ENCODE measurements around the gene TAP1.
A peak's percentile ranks its signal among the peaks of the same experiment; 100 is the strongest.
"Not testable (repeated sequence)": the region's sequence is repeated elsewhere in the genome, so short reads cannot be mapped to it uniquely, and the experiment has no call there.

The TAP1 gene, protein sequence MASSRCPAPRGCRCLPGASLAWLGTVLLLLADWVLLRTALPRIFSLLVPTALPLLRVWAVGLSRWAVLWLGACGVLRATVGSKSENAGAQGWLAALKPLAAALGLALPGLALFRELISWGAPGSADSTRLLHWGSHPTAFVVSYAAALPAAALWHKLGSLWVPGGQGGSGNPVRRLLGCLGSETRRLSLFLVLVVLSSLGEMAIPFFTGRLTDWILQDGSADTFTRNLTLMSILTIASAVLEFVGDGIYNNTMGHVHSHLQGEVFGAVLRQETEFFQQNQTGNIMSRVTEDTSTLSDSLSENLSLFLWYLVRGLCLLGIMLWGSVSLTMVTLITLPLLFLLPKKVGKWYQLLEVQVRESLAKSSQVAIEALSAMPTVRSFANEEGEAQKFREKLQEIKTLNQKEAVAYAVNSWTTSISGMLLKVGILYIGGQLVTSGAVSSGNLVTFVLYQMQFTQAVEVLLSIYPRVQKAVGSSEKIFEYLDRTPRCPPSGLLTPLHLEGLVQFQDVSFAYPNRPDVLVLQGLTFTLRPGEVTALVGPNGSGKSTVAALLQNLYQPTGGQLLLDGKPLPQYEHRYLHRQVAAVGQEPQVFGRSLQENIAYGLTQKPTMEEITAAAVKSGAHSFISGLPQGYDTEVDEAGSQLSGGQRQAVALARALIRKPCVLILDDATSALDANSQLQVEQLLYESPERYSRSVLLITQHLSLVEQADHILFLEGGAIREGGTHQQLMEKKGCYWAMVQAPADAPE

DNA sequence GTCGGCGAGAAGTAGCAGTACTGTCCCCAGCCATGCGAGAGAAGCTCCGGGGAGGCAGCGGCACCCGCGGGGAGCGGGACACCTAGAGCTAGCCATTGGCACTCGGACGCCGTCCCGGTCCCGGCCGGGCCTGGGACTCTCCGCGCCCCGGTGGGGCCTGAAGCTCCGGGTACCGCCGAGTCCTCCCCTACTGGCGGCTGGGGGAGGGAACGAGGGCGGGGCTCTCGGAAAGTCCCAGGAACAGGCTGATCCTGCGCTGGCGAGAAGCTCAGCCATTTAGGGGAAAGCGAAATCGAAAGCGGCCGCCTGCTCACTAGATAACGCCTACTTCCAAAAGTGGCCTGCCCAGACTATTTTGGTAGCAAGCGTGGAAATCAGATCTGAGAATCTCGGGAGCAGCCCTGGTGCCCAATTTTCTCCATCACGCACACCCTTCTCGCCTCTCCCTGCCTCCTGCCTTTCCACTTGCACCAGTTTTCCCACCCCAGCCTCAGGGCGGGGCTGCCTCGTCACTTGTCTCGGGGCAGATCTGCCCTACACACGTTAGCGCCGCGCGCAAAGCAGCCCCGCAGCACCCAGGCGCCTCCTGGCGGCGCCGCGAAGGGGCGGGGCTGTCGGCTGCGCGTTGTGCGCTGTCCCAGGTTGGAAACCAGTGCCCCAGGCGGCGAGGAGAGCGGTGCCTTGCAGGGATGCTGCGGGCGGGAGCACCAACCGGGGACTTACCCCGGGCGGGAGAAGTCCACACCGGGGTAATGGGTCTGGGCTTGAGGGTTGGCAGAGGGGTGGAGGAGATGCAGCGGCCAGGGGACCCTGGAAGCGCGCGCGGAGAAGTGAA is at the start of gene TAP1, which contains the start of gene PSMB9:
TAP1 (minus strand) TSS at position 164 of the 835 bp plus-strand sequence; CDS start at position 96, 68 bp downstream.
PSMB9 (plus strand) TSS at position 652 of the 835 bp plus-strand sequence; CDS start at position 690, 38 bp downstream.
- DNase-seq = peak; percentile 84

DNA sequence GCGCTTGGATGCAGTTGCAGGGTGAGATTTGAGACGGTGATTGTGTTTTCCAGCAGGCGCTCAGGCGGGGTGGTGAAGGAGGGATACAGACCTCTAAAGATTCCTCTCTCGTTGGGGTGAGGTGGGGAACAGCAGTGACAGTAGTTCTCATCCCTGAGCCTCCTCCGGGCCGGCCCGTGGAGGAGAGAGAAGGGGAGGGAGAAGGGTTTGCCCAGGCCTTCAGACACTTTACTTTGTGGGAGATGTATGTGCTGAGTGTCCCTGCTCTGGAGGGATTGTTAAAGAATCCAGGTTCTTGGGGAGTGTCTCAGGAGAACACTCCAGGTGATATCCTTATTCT is 41.5 kb upstream of the TAP1 start:
- DNase-seq = no peak

DNA sequence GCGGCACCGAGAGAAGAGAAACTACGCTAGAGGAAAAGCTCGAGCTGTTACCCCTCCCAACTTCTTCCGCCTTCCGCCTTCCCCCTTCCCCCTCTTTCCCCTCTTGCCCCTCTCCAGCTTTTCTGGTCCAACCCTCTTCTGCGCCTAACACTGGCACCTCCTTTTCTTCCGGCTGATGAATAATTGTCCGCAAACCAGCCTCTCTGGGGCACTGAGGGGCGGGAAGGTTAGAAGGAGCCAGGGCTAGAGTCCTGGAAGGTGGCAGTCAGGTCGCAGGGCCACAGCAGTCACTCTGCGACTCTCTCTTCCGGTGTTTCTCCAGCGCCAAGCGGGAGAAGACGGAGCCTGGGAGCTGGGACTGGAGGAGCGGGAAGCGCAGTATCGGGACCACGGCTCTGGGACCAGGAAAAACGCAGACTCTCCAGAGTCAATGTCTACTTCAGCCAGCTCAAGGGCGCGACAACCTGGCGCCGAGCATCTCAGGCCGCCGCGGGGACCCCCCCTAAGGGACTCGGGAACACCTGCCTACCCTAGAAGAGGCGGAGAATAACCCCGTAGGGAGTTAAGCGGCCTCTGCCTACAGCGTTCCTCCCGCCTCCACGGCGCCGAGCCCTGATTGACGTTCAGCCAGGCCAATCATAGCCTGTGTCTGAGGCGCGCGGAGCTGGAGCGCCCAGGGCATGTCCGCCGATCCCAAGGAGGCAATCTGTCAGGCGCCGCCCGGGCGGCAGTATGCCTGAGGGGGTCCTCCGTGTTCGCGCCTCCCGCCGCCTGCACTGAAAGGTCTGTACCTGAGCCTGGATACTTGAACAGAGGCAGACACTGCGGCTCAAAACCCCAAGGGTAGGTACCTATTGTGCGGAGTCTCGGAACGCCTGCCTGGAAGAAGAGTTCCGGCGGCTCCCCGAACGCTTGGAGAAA is 40.8 kb upstream of the TAP1 start:
- DNase-seq = peak; percentile 96

DNA sequence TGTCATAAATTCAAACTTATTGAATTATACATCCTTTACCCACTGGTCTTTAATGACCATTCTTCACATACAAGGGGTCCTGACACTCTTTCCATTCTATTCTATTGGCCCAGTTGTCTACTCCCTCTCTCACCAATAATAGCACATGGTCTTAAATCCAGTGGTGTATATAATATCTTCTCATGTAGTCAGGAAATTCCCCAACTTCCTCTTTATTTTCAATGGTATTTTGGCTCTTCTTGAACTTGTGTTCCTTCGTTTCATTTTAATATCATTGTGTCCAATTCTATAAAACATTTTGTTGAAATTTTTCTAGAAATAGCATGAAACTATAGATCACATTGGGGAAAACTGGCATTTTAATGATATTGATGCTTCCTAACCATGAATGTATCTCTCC is 37.3 kb upstream of the TAP1 start:
- DNase-seq = no peak

DNA sequence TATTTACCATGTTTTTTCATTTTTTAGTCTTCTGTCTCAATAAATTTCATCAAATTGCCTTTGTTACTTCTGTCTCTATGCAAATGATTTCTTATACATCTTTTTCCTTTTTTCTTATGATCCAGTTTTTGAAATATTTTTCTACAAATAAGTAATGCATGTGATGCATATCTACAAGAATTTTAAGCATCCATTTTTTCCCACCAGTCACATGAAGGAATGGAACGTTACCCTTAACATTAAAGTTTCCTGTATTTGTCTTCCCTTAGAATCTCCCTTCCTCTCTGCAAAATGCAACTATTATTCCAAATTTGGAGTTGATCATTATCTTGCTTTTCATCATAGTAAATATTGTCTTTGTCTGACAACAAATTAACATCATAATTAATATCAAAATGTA is 36.0 kb upstream of the TAP1 start:
- DNase-seq = no peak

DNA sequence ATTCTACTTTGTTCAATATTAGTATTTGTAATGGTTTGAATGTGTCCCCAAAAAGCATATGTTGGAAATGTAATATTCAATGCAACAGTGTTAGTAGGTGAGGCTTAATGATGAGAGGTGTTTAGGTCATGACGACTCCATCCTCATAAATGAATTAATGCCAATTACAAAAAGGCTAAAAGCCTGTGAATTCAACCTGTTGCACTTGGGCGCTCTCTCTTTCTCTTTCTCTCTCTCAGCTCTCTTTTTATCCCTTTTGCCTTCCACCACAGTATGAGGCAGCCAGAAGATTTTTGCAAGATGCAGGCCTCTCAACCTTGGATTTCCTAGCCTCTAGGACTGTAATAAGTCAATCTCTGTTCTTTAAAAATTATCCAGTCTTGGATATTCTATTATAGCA is 35.1 kb upstream of the TAP1 start:
- DNase-seq = no peak

DNA sequence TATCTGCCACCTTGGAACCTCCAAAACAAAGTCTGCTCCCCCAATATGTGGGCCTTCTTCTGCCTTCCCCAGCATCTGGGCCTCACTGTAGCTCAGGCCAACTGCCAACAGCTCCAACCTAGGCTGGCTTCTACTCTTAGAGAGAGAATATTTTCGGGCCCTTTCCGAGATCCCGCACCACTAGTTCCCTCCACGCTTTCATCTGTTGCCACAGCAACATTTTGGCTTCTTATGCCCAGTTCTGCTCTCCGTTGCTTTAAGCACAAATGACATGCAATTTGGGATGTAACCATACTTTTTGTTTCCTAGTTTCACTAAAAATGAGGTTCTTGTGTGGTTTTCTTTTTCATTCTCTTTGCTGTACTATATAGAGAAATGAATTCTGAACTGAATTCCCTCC is 34.1 kb upstream of the TAP1 start:
- no peak for DNase-seq

DNA sequence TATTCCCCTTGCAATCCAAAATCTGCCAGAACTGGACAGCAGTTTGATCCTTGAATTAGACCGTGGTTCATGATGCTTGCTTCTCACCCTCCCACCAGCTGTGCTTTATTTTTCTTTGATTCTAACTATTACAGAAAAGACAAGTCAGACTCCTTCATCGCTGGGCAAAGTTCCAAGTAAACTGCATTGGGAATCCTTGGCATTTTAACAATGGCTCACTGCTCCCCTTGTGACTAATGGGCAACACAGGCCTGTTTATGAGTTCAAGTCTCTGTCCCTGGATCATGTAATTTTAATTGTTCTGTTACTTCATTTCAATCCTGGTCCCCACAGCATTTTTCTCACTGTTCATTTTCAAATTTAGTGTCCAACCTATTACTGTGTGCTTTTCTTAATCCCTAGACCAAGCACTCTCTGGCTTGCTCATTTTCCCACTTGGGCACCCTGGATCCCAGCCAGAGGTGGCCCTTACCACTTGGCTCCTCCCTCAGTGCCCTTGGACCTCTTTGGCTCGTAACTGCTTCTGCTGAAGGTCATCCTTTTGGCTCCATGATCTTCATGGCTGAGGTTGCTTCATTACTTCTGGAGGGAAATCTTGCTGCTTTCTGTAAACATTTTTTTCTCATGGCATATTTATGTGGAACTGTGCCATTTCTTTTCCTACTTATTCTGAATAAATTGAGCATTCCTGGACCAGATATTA is 33.3 kb upstream of the TAP1 start:
- DNase-seq = peak; percentile 57

DNA sequence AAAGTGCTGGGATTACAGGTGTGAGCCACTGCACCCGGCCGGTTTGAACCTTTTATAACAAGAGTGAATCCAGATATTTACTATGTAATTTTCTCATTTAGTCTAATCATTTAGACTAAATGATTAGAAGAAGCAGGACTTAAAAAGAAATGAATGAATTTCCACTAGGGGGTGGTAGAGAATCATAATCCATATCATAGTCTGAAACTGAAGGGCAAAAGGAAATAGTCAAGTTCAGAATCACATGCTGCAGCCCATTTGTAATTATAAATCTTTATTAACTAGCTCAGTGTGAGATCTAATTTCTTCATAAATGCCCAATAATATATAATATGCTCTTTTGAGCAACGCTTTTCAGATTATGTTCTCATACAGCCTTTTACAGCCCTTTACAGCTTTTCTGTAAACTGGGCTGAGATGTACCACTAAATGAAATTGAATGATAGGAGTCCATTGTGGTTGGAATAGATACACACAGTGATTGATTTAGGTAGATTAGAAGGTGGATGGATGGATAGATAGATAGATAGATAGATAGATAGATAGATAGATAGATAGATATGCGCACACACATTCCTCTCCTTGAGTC is 32.3 kb upstream of the TAP1 start:
- DNase-seq = peak; percentile 76

DNA sequence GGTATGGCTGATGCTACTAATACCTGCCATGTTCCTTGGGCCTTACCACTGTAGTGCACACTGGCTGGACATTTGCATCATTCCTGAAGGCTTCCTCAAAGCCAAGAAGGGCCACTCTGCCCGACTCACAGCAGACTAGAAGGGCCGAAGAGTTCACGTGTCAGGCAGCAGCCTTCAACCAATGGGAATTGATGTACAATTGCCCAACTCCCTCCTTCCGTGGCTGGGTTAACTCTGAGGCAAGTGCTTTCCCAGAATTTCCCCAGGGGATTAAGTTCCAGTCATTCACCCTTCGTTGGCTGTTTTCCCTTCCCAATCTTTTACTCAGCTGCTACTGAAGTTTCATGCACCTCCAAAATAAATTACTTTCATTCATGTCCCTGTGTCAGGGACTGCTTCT is 30.3 kb upstream of the TAP1 start:
- no peak for DNase-seq

DNA sequence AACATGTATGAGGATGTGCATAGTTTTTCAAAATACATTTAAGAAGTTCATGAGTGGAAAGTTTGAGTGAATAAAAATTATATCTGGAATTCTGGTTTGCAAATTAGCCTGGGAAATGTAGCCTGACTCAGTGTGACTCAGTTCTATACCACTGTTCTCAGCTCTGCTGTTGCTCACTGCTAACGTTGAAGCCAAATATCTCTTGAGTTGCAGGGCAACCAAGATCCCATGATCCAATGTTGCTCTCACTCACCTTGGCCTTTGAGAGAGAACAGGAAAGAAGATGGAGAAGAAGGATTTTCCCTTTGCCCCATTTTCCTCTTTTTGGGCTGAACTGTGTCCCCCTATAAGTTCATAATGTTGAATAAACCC is 29.4 kb upstream of the TAP1 start:
- DNase-seq = no peak

DNA sequence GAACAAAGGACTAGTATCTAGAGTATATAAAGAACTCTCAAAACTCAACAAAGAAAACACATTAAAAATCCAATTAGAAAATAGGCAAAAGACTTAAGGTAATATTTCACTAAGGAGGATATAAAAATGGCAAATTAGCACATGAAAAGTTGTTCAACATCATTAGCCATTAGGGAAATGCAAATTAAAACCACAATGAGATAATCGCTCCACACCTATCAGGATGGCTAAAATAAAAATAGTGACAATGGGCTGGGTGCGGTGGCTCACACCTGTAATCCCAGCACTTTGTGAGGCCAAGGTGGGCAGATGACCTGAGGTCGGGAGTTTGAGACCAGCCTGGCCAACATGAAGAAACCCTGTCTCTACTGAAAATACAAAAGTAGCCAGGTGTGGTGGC is 27.5 kb upstream of the TAP1 start:
- DNase-seq = not testable (repeated sequence)

DNA sequence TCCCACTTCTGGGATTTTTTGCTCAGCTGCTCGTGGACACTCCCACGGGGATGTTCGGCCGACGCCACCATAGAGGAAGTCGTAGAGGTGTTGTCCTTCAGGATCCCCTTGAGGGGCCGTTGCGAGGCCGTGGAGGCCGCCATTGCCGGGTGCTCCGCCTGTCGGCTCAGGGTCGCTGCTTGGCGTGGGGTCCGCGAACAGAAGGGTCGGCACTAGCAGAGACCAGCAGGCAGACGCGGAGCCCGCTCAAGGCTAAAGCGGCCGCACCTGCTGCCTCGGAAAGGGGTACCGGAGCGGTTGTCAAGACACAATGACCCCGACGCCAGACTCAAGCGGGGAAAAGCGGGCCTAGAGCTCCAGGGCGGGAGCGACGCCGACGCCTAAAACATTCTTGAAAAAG is 26.2 kb upstream of the TAP1 start:
- DNase-seq = no peak

DNA sequence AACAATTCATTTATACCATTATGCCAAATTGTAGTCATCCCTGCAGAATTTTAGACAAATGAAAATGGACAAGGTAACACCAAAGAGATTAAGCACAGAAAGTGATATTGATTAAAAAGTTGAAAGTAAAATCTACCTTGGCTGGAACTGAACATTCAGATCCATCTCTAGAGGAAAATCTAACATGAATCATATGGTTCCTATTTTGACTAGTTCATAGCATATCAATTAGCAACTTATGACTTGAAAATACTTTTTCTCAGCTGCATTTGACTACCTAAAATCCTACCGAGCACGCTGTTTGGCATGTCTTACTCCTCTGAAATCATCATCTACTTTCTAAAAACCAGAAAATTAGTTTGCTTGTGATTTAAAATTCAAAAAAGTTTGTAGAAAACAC is 23.1 kb upstream of the TAP1 start:
- DNase-seq = no peak

DNA sequence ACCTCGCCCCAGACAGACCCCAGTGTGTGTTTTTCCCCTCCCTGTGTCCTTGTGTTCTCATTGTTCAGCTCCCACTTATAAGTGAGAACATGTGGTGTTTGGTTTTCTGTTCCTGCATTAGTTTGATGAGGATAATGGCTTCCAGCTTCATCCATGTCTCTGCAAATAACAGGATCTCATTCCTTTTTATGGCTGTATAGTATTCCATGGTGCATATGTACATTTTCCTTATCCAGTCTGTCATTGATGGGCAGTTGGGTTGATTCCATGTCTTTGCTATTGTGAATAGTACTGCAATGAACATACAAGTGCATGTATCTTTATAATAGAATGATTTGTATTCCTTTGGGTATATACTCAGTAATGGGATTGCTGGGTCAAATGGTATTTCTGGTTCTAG is 20.4 kb upstream of the TAP1 start:
- DNase-seq = not testable (repeated sequence)

DNA sequence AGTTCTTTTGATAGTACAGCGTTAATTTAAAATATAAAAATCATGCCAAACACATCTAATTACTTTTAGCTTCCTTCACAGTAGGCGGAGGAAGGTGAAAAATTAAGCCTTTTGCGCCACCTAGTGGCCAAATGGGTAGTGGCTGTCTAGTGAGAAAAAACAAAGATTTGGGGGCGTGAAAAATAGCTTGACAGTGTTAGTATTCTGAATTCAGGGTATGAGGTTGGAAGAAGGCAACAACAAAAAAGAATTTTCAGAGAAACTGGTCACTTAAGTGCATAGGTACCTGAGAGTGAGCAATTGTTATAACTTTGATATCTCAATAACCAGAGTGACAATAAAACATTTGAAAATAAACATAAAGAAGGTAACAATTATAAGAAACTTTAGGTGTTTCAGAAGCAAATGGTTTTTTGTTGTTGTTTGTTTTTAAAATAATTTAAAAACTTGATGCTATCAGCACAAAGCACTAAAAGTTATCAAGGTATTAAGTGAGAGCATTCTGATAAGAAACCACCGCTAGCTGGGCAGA is 14.8 kb upstream of the TAP1 start:
- DNase-seq = peak; percentile 58

DNA sequence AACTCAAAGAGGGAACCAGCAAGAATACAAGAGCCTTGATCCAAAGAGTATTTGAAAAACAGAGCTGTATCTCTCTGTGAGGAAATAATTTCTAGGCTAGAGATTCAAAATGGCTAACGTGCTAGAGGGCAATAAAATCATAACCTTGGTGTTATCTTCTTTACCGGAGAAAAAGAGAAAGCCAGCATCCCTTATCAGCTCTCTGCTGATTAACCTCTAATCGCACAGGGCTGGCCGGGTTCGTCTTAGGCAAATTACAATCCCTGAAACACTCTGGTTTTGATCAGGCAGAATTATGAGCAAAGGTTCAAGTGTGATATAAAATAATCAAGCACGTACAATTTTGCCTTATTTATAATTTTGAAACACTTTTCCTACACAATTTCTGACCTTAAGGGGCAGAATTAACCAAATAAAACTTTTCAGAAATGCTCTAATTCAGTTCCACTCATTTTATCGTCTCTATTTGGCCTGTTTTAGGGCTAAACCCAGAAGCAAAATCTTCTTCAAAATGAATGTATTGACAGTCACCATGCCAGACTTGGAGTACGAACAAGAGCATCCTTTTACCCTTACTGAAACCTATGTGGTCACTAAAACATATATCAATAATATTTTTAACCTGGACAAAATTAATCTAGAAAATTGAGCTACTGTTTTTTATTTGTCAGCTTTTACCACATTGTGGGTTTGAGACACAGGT is 14.2 kb upstream of the TAP1 start:
- DNase-seq = no peak

DNA sequence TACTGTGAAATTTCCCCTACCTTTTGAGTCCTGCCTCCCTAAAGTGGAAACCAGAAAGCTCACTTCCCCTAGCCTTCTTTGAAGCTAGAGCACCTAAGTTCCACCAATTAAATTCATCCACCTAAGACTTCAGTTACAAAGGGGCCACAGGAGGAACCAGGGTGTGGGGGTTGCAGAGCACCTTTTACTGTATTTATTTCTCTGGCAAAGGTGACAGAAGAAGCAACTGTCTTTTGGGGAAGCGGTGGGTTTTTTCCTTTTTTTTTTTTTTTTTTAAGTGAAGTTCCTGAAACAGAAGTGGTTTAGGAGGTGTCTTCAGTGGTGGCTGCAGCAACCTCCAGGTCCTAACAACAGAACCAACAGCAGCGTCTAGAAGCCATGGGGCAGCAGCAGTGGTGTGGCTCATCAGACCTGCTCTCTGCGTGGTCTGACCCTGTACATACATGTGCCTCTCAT is 13.5 kb upstream of the TAP1 start:
- DNase-seq = no peak

DNA sequence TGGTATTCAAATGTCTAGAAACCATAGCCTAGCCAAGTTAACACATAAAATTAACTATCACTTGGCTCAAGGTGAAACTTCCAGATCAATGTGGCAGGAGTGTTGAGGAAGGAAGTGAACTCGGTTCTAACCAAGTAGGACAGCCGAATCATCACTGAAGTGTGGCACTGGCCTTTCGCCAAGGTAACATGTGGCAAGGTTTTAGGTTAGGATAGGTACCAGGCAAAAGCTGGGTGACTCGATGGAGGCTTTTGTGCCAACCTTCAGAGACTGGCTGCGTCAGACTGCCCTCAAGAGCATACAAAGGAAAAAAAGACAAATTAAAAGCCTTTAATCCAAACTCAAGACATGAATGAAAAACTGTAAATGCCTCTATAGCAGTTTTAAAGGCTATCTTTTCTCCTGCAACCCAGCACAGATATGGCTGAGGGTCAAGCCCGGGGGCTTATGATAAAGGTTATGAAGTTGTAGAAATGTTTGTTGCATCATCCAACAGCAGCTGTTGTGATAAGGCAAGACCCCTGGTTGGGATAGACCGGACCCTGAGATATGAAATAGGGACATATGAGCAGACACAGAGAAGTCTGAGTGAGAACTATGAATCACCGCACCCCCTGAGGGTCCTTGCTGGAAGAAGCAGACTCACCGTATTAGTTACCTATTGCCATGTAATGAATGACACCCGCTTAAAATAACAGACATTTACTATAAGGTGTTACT is 12.4 kb upstream of the TAP1 start:
- DNase-seq = no peak

DNA sequence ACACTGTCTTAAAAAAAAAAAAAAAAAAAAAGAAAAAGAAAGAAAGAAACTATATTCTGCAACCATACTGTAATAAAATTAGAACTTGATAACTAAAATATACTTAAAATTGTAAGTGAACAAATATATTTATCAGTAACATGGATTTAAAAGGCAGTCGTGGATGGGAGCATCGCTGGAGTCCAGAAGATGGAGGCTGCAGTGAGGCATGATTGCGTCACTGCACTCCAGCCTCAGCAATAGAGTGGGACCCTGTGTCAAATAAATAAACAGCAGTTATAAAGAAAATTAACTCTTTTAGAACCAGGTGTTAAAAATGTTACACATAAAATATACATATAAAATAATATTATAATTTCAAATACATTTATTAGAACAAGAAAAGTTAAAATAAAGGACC is 9.2 kb upstream of the TAP1 start:
- no peak for DNase-seq
